Smooth muscle cell (in vitro differentiated cells): ENCODE results near the gene SRC. TPM values are rescaled to one million over a fixed set of nuclear protein-coding genes. Genes with fewer than 3 reads are reported as not detected.

Experiments
- DNase-seq: peaks from one replicate; lab custom pipeline; 2025; ENCODE audit not compliant: unreplicated experiment; lab: John Stamatoyannopoulos, UW
- H2AFZ ChIP-seq: fragments of 200-600 bp; sonication (generic); 2 replicates; pipeline ENCODE4 v1.6.0; 2016; ENCODE audit warnings: antibody characterized with exemption, low read depth, mild to moderate bottlenecking
- H3F3A ChIP-seq: fragments of 200-600 bp; sonication (generic); 2 replicates; pipeline ENCODE4 v1.6.0; 2017; ENCODE audit warnings: antibody characterized with exemption, low read depth
- H3K27ac ChIP-seq: fragments of 200-600 bp; sonication (generic); 2 replicates; pipeline ENCODE4 v1.5.1; 2016; ENCODE audit warnings: low read depth, mild to moderate bottlenecking
- H3K27me3 ChIP-seq: fragments of 200-600 bp; sonication (generic); 2 replicates; pipeline ENCODE4 v1.6.1; 2016; ENCODE audit warnings: low read depth, mild to moderate bottlenecking
- H3K36me3 ChIP-seq: fragments of 200-600 bp; sonication (generic); 2 replicates; pipeline ENCODE4 v1.5.1; 2016; ENCODE audit warnings: low read depth
- H3K4me1 ChIP-seq: fragments of 200-600 bp; sonication (generic); 2 replicates; pipeline ENCODE4 v1.5.1; 2016; ENCODE audit warnings: low read depth
- H3K4me2 ChIP-seq: fragments of 200-600 bp; sonication (generic); 2 replicates; pipeline ENCODE4 v1.6.0; 2016; ENCODE audit warnings: mild to moderate bottlenecking
- H3K4me3 ChIP-seq: fragments of 200-600 bp; sonication (generic); 2 replicates; pipeline ENCODE4 v1.5.1; 2016; ENCODE audit warnings: mild to moderate bottlenecking
- H3K79me2 ChIP-seq: fragments of 200-600 bp; sonication (generic); 2 replicates; pipeline ENCODE4 v1.6.0; 2016; ENCODE audit warnings: low read depth, mild to moderate bottlenecking
- H3K9ac ChIP-seq: fragments of 200-600 bp; sonication (generic); 2 replicates; pipeline ENCODE4 v1.6.0; 2016; ENCODE audit warnings: low read depth
- H3K9me3 ChIP-seq: fragments of 200-600 bp; sonication (generic); replicated peaks from 2 replicates; pipeline ENCODE4 v1.5.1; 2016; ENCODE audit warnings: low read depth
- H4K20me1 ChIP-seq: fragments of 200-600 bp; sonication (generic); 2 replicates; pipeline ENCODE4 v1.6.0; 2016; ENCODE audit warnings: low read depth
- WGBS: methylation state at CpG from one replicate; pipeline ENCODE4 v1.1.7; 2016; ENCODE audit warnings: low lambda C conversion rate; 5-methylcytosine and 5-hydroxymethylcytosine counted together
- polyA plus RNA-seq: library from polyadenylated mRNA; unstranded; fragments of >200 nt; fragmentation: Nextera tagmentation; extraction: Ambion mirVana; gene quantifications from 2 replicates; pipeline ENCODE4 v1.2.1, GENCODE V29; 2016
- total RNA-seq: library from RNA; depleted of rRNA; stranded (reverse); fragments of >200 nt; gene quantifications from 2 replicates; pipeline ENCODE4 v1.2.3, GENCODE V29; 2014
- TF ChIP-seq, protein P1 (sequence below): fragments of 200-600 bp; sonication (generic); IDR thresholded peaks from 2 replicates; pipeline ENCODE4 v1.5.1; 2017; ENCODE audit warnings: borderline replicate concordance, mild to moderate bottlenecking, antibody characterized with exemption; ENCODE audit not compliant: insufficient read depth, poor library complexity, severe bottlenecking

SRC gene
- total and polyA plus RNA-seq, 2 experiments from 2014 or later, result 26.0 to 36.5 TPM

DNA sequence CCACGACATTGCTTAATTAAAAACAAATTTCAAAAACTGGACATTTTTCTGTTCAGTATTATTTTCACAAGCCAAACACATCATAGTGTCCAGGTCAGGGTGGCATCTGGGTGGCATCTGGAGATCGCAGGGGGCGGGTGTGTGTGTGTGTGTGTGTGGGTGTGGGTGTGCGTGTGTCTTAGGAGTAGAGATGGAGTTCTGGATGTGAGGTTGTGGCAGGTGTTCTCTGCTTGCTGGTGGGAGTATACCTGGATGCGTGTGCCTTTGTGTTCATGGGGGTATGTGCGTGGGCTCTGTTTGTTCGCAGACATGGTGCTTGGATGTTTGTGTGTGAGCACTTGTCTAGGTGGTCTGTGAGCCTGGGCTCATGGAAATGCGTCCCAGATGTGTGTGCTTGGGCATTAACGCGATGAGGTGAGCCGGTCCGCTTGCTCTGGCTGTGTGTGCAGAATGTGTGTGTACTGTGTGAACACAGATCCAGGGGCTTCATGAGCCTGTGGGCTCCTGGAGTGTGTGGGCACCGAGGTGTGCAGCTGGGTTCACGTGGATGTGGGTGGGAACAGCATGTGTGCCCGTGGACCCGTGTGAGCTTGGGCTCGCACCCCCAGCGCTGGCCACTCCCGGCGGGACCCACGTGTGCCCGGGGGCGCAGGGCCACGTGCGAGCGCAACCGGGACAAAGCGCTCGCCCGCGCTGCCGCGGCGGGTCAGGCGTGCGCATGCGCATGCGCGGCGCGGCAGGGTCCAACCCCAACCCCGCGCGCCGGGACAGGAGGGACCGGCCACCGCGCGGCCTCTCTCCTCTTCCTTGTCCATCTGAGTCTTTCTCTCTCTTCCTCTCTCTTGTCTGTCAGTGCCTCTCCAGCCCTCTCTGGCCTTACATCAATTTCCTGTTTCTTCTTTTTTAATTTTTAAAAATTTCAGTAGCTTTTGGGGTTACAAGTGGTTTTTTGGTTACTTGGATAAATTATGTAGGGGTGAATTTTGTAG is 60.4 kb downstream of the SRC start:
- H3K4me3 ChIP-seq, result peak overlapping the region; percentile 51
- peaks cover 27% of the 10 kb centered on the region for H3K4me1 ChIP-seq
- H3F3A ChIP-seq, result peaks cover 15% of the 10 kb centered on the region
- DNase-seq, result no peak
- H3K9ac ChIP-seq, result peak overlapping the region; percentile 64
- no peaks in the 10 kb centered on the region for H3K36me3 ChIP-seq
- WGBS, result 19% methylated on average over 49 of the region's 49 CpGs
- no peaks in the 10 kb centered on the region for H3K9me3 ChIP-seq
- no peak overlapping the region for H3K27ac ChIP-seq
- H3K27me3 ChIP-seq, result no peaks in the 10 kb centered on the region
- H2AFZ ChIP-seq, result no peak overlapping the region
- peak overlapping the region; percentile 97 for H3K4me2 ChIP-seq
- TF ChIP-seq, protein P1, sequence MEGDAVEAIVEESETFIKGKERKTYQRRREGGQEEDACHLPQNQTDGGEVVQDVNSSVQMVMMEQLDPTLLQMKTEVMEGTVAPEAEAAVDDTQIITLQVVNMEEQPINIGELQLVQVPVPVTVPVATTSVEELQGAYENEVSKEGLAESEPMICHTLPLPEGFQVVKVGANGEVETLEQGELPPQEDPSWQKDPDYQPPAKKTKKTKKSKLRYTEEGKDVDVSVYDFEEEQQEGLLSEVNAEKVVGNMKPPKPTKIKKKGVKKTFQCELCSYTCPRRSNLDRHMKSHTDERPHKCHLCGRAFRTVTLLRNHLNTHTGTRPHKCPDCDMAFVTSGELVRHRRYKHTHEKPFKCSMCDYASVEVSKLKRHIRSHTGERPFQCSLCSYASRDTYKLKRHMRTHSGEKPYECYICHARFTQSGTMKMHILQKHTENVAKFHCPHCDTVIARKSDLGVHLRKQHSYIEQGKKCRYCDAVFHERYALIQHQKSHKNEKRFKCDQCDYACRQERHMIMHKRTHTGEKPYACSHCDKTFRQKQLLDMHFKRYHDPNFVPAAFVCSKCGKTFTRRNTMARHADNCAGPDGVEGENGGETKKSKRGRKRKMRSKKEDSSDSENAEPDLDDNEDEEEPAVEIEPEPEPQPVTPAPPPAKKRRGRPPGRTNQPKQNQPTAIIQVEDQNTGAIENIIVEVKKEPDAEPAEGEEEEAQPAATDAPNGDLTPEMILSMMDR, result no peak
- no peaks in the 10 kb centered on the region for H3K79me2 ChIP-seq
- no peaks in the 10 kb centered on the region for H4K20me1 ChIP-seq

DNA sequence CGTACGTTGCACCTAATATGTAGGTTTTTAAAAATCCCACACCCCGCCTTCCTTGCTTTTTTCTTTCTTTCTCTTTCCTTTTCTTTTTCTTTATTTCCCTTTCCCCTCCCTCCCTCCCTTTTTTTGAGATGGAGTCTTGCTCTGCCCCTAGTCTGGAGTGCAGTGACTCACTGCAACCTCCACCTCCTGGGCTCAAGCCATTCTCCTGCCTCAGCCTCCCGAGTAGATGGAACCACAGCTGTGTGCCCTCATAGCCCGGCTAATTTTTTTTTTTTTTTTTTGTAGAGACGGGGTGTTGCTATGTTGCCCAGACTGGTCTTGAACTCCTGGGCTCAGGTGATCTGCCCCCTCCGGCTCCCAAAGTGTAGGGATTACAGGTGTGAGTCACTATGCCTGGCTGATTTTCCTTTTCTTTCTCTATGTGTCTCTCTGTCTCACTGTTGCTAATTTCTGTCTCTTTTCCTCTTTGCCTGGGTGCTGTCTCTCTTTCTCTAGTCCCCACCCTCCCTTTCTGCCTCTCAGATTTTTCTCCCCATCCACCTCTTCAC is 61.2 kb downstream of the SRC start:
- TF ChIP-seq, protein P1, result no peak
- H3K27ac ChIP-seq, result peak overlapping the region; percentile 40
- H3F3A ChIP-seq, result peaks cover 14% of the 10 kb centered on the region
- no peaks in the 10 kb centered on the region for H4K20me1 ChIP-seq
- H3K4me3 ChIP-seq, result peak overlapping the region; percentile 51
- 67% methylated on average over 3 of the region's 7 CpGs for WGBS
- DNase-seq, result no peak
- peaks cover 33% of the 10 kb centered on the region for H3K4me1 ChIP-seq
- no peaks in the 10 kb centered on the region for H3K79me2 ChIP-seq
- H2AFZ ChIP-seq, result no peak overlapping the region
- H3K36me3 ChIP-seq, result no peaks in the 10 kb centered on the region
- H3K27me3 ChIP-seq, result no peaks in the 10 kb centered on the region
- H3K9me3 ChIP-seq, result no peaks in the 10 kb centered on the region
- peak overlapping the region; percentile 64 for H3K9ac ChIP-seq
- peak overlapping the region; percentile 97 for H3K4me2 ChIP-seq

DNA sequence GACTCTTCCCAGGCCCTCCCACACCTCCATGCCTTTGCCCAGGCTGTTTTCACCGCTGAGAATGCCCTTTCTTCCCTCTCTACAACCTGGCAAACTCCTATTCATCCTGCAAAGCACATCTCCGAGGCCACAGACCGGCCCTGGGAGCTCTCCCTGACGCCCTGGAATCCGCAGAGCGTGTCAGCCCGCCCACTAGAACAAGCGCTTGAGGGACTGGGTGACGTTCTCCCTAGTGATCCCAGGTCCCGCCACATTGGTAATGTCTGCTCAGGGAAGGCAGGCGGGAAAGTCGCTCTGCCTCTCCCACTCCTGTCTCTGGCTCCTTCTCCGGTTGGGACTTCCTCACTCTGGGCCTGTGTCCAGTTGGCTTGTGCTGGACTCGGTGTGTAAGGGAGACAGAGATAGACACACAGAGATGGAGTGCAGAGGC is 61.6 kb downstream of the SRC start:
- H3K4me2 ChIP-seq, result peak overlapping the region; percentile 97
- WGBS, result 57% methylated on average over 14 of the region's 14 CpGs
- peaks cover 14% of the 10 kb centered on the region for H3F3A ChIP-seq

More for the DNA sequence above, 61.6 kb downstream of the SRC start:
- TF ChIP-seq, protein P1, result no peak
- Histone ChIP-seq H3K4me3 (no peak overlapping the region), H3K27ac (peak overlapping the region; percentile 40), H2AFZ (no peak overlapping the region), H3K4me1 (peaks cover 35% of the 10 kb centered on the region), H3K36me3 (no peaks in the 10 kb centered on the region), H3K9me3 (no peaks in the 10 kb centered on the region), H4K20me1 (no peaks in the 10 kb centered on the region), H3K79me2 (no peaks in the 10 kb centered on the region), H3K9ac (no peak overlapping the region), H3K27me3 (no peaks in the 10 kb centered on the region)
- DNase-seq, result no peak
